B cell (primary cell): Measurements from ENCODE around the gene BRINP3. TPM values are rescaled to one million over a fixed set of nuclear protein-coding genes. Genes with fewer than 3 reads are reported as not detected.

Experiments used
- ATAC-seq: fragments of 200-7000 bp; cut with Tn5 transposase; one replicate; pipeline ENCODE4 v1.10.0; 2021; ENCODE audit warnings: low read depth, mild to moderate bottlenecking, moderate number of reproducible peaks, moderate library complexity
- CTCF ChIA-PET: fragments of 350-600 bp; sonication (Branson Sonifier 250); formaldehyde crosslinking; loops from one replicate; lab custom pipeline; 2021; ENCODE audit warnings: antibody characterized with exemption, inconsistent platforms; lab: Charles Lee
- POLR2A ChIA-PET: fragments of 350-600 bp; sonication (Branson Sonifier 250); formaldehyde crosslinking; loops from one replicate; lab custom pipeline; 2021; ENCODE audit warnings: antibody characterized with exemption; lab: Charles Lee
- DNase-seq: peaks from one replicate; pipeline ENCODE4 v3.0.0; 2013
- H2AFZ ChIP-seq: 2 replicates; pipeline ENCODE4 v1.6.1; 2012; ENCODE audit warnings: mild to moderate bottlenecking, low read depth, low read length; ENCODE audit not compliant: insufficient read depth, poor library complexity, severe bottlenecking
- H3K27ac ChIP-seq, 2 donors: 1 replicate in 1 of 2; 2 replicates in 1 of 2; pipeline ENCODE4 v1.5.1; 2012 to 2013; ENCODE audit warnings: low read length in 2 of 2, mild to moderate bottlenecking in 2 of 2, moderate library complexity in 1 of 2
- H3K27me3 ChIP-seq, 4 experiments: fragments of 200-600 bp in 1 of 4; sonication (generic) in 1 of 4; replicated peaks in 1 of 4; 1 replicate in 2 of 4; 2 replicates in 2 of 4; pipeline versions ENCODE4 v1.6.1 to v1.7.0; 2013 to 2016; ENCODE audit warnings: low read length in 3 of 4, mild to moderate bottlenecking in 2 of 4, mixed read lengths in 1 of 4, moderate library complexity in 1 of 4; ENCODE audit not compliant: insufficient read depth in 4 of 4, control insufficient read depth in 3 of 4; ENCODE audit errors: control extremely low read depth in 1 of 4
- H3K36me3 ChIP-seq, 2 experiments: replicated peaks in 1 of 2; 1 replicate in 1 of 2; 2 replicates in 1 of 2; pipeline versions ENCODE4 v1.6.1 to v1.7.1; 2013; ENCODE audit warnings: low read length in 1 of 2; ENCODE audit not compliant: insufficient read depth in 2 of 2, control insufficient read depth in 1 of 2; ENCODE audit errors: control extremely low read depth in 1 of 2, extremely low read depth in 1 of 2
- H3K4me1 ChIP-seq, 2 donors: fragments of 200-600 bp in 1 of 2; sonication (generic) in 1 of 2; 1 replicate in 1 of 2; 2 replicates in 1 of 2; pipeline versions ENCODE4 v1.5.1 to v1.6.1; 2013 to 2017; ENCODE audit warnings: low read length in 2 of 2; ENCODE audit not compliant: control insufficient read depth in 2 of 2, insufficient read depth in 2 of 2
- H3K4me2 ChIP-seq: replicated peaks from 2 replicates; pipeline ENCODE3; 2012; ENCODE audit warnings: mild to moderate bottlenecking, low read depth, low read length; ENCODE audit not compliant: poor library complexity, severe bottlenecking
- H3K4me3 ChIP-seq, 5 experiments: fragments of 200-600 bp in 1 of 5; sonication (generic) in 1 of 5; 1 replicate in 3 of 5; 2 replicates in 2 of 5; pipeline versions ENCODE4 v1.5.1 to v1.7.0; 2011 to 2016; ENCODE audit warnings: low read length in 4 of 5, mild to moderate bottlenecking in 4 of 5, low read depth in 2 of 5, control low read depth in 1 of 5, moderate library complexity in 1 of 5; ENCODE audit not compliant: insufficient read depth in 1 of 5; ENCODE audit errors: control extremely low read depth in 1 of 5, extremely low read depth in 1 of 5
- H3K79me2 ChIP-seq: fragments of 200-600 bp; sonication (generic); one replicate; pipeline ENCODE4 v1.6.0; 2016; ENCODE audit warnings: low read length; ENCODE audit not compliant: control insufficient read depth, insufficient read depth
- H3K9ac ChIP-seq: fragments of 200-600 bp; sonication (generic); 2 replicates; pipeline ENCODE4 v1.6.1; 2017; ENCODE audit warnings: mild to moderate bottlenecking, low read length, moderate library complexity
- H3K9me3 ChIP-seq, 3 donors: one replicate each; pipeline versions ENCODE4 v1.6.1 to v1.7.1; 2013; ENCODE audit warnings: low read length in 2 of 3; ENCODE audit not compliant: control insufficient read depth in 2 of 3, insufficient read depth in 1 of 3; ENCODE audit errors: control extremely low read depth in 1 of 3
- H4K20me1 ChIP-seq: 2 replicates; pipeline ENCODE4 v1.6.0; 2012; ENCODE audit warnings: mild to moderate bottlenecking, low read length; ENCODE audit not compliant: insufficient read depth, control insufficient read depth, poor library complexity, severe bottlenecking
- H3K27ac Mint-ChIP-seq: one replicate; pipeline ENCODE4 v1.8.0; 2021; ENCODE audit warnings: mixed read lengths
- H3K27me3 Mint-ChIP-seq: one replicate; pipeline ENCODE4 v1.8.0; 2021; ENCODE audit warnings: mixed read lengths
- H3K4me1 Mint-ChIP-seq: one replicate; pipeline ENCODE4 v1.8.0; 2021; ENCODE audit warnings: mixed read lengths
- H3K4me3 Mint-ChIP-seq: one replicate; pipeline ENCODE4 v1.8.0; 2021; ENCODE audit warnings: mixed read lengths
- H3K9me3 Mint-ChIP-seq: one replicate; pipeline ENCODE4 v1.8.0; 2022; ENCODE audit warnings: mixed read lengths; ENCODE audit not compliant: insufficient read depth
- EZH2 ChIP-seq: IDR thresholded peaks from 2 replicates; pipeline ENCODE4 v1.6.1; 2012; ENCODE audit warnings: borderline replicate concordance, low read depth, mild to moderate bottlenecking, moderate library complexity, low read length; ENCODE audit not compliant: insufficient read depth, poor library complexity, severe bottlenecking
- WGBS: methylation state at CpG from one replicate; pipeline ENCODE4 v1.1.5; 2013; ENCODE audit warnings: missing lambda C conversion rate; ENCODE audit not compliant: insufficient coverage; 5-methylcytosine and 5-hydroxymethylcytosine counted together
- intact Hi-C: fragments of 100-400 bp; cut with micrococcal nuclease; formaldehyde crosslinking; loops from one replicate; pipeline ENCODE4 v1.10.0; 2022
- polyA plus RNA-seq: library from polyadenylated mRNA; depleted of rRNA; stranded (reverse); fragments of >200 nt; gene quantifications from 2 replicates; pipeline ENCODE4 v1.2.3, GENCODE V29; 2012
- total RNA-seq, 2 donors: library from RNA; stranded (reverse); fragments of 120-200 nt in 1 of 2; gene quantifications; 1 replicate in 1 of 2; 2 replicates in 1 of 2; pipeline versions ENCODE4 v1.2.3 to v1.2.4, GENCODE V29; 2013 to 2022
- TF ChIP-seq, protein P1 (sequence below): fragments of 200-600 bp; IDR thresholded peaks from one replicate; pipeline ENCODE4 v1.8.0; 2022; ENCODE audit warnings: antibody characterized with exemption, mild to moderate bottlenecking

BRINP3 gene
- total and polyA plus RNA-seq, 2 donors (not counting 1 experiment from before 2014, with no cell fraction given), result not detected

DNA sequence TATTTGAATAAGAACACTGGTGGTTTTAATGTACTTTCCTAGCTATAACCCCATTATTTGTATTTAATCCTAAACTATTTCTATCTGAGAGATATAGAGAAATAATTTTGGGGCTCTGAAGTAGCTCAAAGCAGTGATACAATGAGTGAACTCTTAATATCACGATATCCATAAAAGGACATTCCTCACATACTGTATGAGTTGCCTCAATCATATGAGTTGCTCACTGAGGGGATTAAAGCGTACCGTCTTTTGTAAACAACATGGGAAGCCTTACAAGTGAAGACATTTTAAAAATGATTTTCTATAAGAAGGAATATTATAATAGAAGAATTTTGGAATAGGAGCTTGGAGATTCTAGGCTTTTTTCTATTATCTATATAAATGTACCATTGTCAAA lies 21.5 kb downstream of the BRINP3 start:
- no peak for DNase-seq
- H3K9ac ChIP-seq, result no peak overlapping the region
- no peak overlapping the region for H3K4me2 ChIP-seq
- POLR2A ChIA-PET, result no interaction called here
- H3K9me3 ChIP-seq, result no peaks in the 10 kb centered on the region
- Mint-ChIP-seq H3K4me3 (no peak overlapping the region), H3K27ac (no peak overlapping the region), H3K9me3 (no peaks in the 10 kb centered on the region), H3K4me1 (no peaks in the 10 kb centered on the region), H3K27me3 (no peaks in the 10 kb centered on the region)
- H3K27me3 ChIP-seq, result no peaks in the 10 kb centered on the region
- no peaks in the 10 kb centered on the region for H3K36me3 ChIP-seq
- no peaks in the 10 kb centered on the region for H3K79me2 ChIP-seq
- WGBS, result no CpG with 5 or more reads among the region's 3 CpGs
- no peaks in the 10 kb centered on the region for H4K20me1 ChIP-seq
- CTCF ChIA-PET, result no interaction called here
- H3K4me1 ChIP-seq, result no peaks in the 10 kb centered on the region
- H2AFZ ChIP-seq, result no peak overlapping the region
- H3K4me3 ChIP-seq, result no peak overlapping the region
- no peak for TF ChIP-seq EZH2
- TF ChIP-seq, protein P1, sequence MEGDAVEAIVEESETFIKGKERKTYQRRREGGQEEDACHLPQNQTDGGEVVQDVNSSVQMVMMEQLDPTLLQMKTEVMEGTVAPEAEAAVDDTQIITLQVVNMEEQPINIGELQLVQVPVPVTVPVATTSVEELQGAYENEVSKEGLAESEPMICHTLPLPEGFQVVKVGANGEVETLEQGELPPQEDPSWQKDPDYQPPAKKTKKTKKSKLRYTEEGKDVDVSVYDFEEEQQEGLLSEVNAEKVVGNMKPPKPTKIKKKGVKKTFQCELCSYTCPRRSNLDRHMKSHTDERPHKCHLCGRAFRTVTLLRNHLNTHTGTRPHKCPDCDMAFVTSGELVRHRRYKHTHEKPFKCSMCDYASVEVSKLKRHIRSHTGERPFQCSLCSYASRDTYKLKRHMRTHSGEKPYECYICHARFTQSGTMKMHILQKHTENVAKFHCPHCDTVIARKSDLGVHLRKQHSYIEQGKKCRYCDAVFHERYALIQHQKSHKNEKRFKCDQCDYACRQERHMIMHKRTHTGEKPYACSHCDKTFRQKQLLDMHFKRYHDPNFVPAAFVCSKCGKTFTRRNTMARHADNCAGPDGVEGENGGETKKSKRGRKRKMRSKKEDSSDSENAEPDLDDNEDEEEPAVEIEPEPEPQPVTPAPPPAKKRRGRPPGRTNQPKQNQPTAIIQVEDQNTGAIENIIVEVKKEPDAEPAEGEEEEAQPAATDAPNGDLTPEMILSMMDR, result no peak
- no peak overlapping the region for H3K27ac ChIP-seq
- no peak for ATAC-seq
- intact Hi-C loops, result no loop called here

DNA sequence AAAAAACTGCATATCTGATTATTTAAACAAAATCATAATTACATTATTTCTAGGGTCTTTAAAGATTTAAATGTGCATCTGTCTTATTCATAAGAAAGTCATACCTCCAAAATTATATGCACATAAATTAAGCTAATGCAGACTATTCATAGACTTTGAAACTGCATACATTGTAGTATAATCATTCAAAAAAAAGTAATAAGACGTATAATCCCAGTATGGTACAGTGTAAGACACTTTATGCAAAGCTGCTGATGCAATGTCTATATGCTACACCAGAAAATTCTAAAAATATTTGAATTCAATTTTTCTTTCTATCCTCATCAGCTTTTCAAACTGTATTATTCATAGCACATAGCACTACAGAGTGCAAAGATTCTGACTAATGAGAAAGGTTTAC lies 22.0 kb downstream of the BRINP3 start:
- no CpG with 5 or more reads among the region's 1 CpG for WGBS

More for the DNA sequence above, 22.0 kb downstream of the BRINP3 start:
- Histone ChIP-seq H3K4me2 (no peak overlapping the region), H3K9ac (no peak overlapping the region), H3K4me3 (no peak overlapping the region), H4K20me1 (no peaks in the 10 kb centered on the region), H3K79me2 (no peaks in the 10 kb centered on the region), H3K27me3 (no peaks in the 10 kb centered on the region), H2AFZ (no peak overlapping the region), H3K27ac (no peak overlapping the region), H3K36me3 (no peaks in the 10 kb centered on the region), H3K4me1 (no peaks in the 10 kb centered on the region), H3K9me3 (no peaks in the 10 kb centered on the region)
- no peak for TF ChIP-seq EZH2
- TF ChIP-seq, protein P1, result no peak
- no peak overlapping the region for H3K27ac Mint-ChIP-seq
- intact Hi-C loops, result no loop called here
- DNase-seq, result no peak
- POLR2A ChIA-PET, result no interaction called here
- no peaks in the 10 kb centered on the region for H3K9me3 Mint-ChIP-seq
- no peak overlapping the region for H3K4me3 Mint-ChIP-seq
- ATAC-seq, result no peak
- H3K27me3 Mint-ChIP-seq, result no peaks in the 10 kb centered on the region
- CTCF ChIA-PET, result no interaction called here
- no peaks in the 10 kb centered on the region for H3K4me1 Mint-ChIP-seq
